Measurements from ENCODE around the gene NRAP.
A peak's percentile ranks its signal among the peaks of the same experiment; 100 is the strongest.

The NRAP gene

GRCh38 chr10:113708640-113709039 lies 44.8 kb upstream of the NRAP start:
- FAIRE-seq (no peak), DNase-seq (ENCODE audit: insufficient read length, low spot score) (no peak)
- no peak for TF ChIP-seq CTCF (IDR thresholded peaks at IDR 0.05; ENCODE audit: insufficient read depth, missing control alignments)

- no peak for FAIRE-seq
- TF ChIP-seq CTCF (IDR thresholded peaks at IDR 0.05; ENCODE audit: insufficient read depth, missing control alignments), result no peak
Observed at GRCh38 chr10:113706623-113707022, 42.8 kb upstream of the NRAP start.

GRCh38 chr10:113705344-113705652 lies 41.5 kb upstream of the NRAP start:
- DNase-seq (ENCODE audit: insufficient read length, low spot score), result no peak
- FAIRE-seq, result no peak
- no peak for TF ChIP-seq CTCF (IDR thresholded peaks at IDR 0.05; ENCODE audit: insufficient read depth, missing control alignments)

More at GRCh38 chr10:113706623-113707022, 42.8 kb upstream of the NRAP start:
- DNase-seq (ENCODE audit: insufficient read length, low spot score), result no peak

- DNase-seq (ENCODE audit: insufficient read length, low spot score), result no peak
- FAIRE-seq, result no peak
- peak; percentile 90 for TF ChIP-seq CTCF (IDR thresholded peaks at IDR 0.05; ENCODE audit: insufficient read depth, missing control alignments)
Observed at GRCh38 chr10:113704637-113705343, 40.9 kb upstream of the NRAP start.

- FAIRE-seq (no peak), DNase-seq (ENCODE audit: insufficient read length, low spot score) (no peak)
- no peak for TF ChIP-seq CTCF (IDR thresholded peaks at IDR 0.05; ENCODE audit: insufficient read depth, missing control alignments)
Observed at GRCh38 chr10:113697595-113697994, 33.8 kb upstream of the NRAP start.

GRCh38 chr10:113695691-113696090 lies 31.9 kb upstream of the NRAP start:
- DNase-seq (ENCODE audit: insufficient read length, low spot score) (no peak), FAIRE-seq (no peak)
- TF ChIP-seq CTCF (IDR thresholded peaks at IDR 0.05; ENCODE audit: insufficient read depth, missing control alignments), result no peak

GRCh38 chr10:113693348-113693747 lies 29.5 kb upstream of the NRAP start:
- FAIRE-seq, result no peak
- TF ChIP-seq CTCF (IDR thresholded peaks at IDR 0.05; ENCODE audit: insufficient read depth, missing control alignments), result no peak

More at GRCh38 chr10:113693348-113693747, 29.5 kb upstream of the NRAP start:
- DNase-seq (ENCODE audit: insufficient read length, low spot score), result no peak
